ENCODE measurements around the gene UBE2R2. TPM values are rescaled to one million over a fixed set of nuclear protein-coding genes. Genes with fewer than 3 reads are reported as not detected.

UBE2R2 gene
- total and polyA plus RNA-seq, 9 donors, result 19.6 to 76.0 (median 43.3) TPM

- intact Hi-C loops (cut with DNase I), result no loop called here
- Histone ChIP-seq H3K9me3 (no peaks in the 10 kb centered on the region), H3K4me1 (ENCODE audit: insufficient read depth) (peaks cover 10% of the 10 kb centered on the region), H3K27me3 (no peaks in the 10 kb centered on the region), H3K36me3 (no peaks in the 10 kb centered on the region), H3K27ac (no peak overlapping the region), H3K4me3 (no peak overlapping the region)
- peak in 3 of 5 donors; percentile 29 to 49 (median 36) for DNase-seq
- TF ChIP-seq EP300 (IDR thresholded peaks at IDR 0.05) (no peak), POLR2A (IDR thresholded peaks at IDR 0.05) (no peak), CTCF (IDR thresholded peaks at IDR 0.05) (no peak)
- 52 to 54% (median 53%) methylated on average over 5 of the region's 5 CpGs for WGBS, 3 donors
These were observed 68.1 kb downstream of the UBE2R2 start for GRCh38 chr9:33884856-33885701.

- Histone ChIP-seq H3K36me3 (no peaks in the 10 kb centered on the region), H3K27ac (no peak overlapping the region), H3K9me3 (no peaks in the 10 kb centered on the region), H3K4me1 (ENCODE audit: insufficient read depth) (peaks cover 10% of the 10 kb centered on the region), H3K4me3 (no peak overlapping the region), H3K27me3 (no peaks in the 10 kb centered on the region)
- intact Hi-C loops (cut with DNase I), result no loop called here
- 54 to 59% (median 58%) methylated on average over 2 of the region's 2 CpGs for WGBS, 3 donors
- no peak for DNase-seq
- TF ChIP-seq POLR2A (IDR thresholded peaks at IDR 0.05) (no peak), EP300 (IDR thresholded peaks at IDR 0.05) (no peak), CTCF (IDR thresholded peaks at IDR 0.05) (no peak)
These were observed 69.0 kb downstream of the UBE2R2 start for GRCh38 chr9:33885948-33886347.

- no peak for DNase-seq
- H3K9me3 ChIP-seq, result no peaks in the 10 kb centered on the region
- H3K36me3 ChIP-seq, result no peaks in the 10 kb centered on the region
- H3K27ac ChIP-seq, result no peak overlapping the region
- no peaks in the 10 kb centered on the region for H3K4me1 ChIP-seq (ENCODE audit: insufficient read depth)
- intact Hi-C loops (cut with DNase I), result no loop called here
- TF ChIP-seq POLR2A (IDR thresholded peaks at IDR 0.05), result no peak
- no peak overlapping the region for H3K4me3 ChIP-seq
- no peaks in the 10 kb centered on the region for H3K27me3 ChIP-seq
These were observed 76.9 kb downstream of the UBE2R2 start for GRCh38 chr9:33893861-33894260.

GRCh38 chr9:33894316-33894715 lies 77.4 kb downstream of the UBE2R2 start:
- H3K27me3 ChIP-seq, result no peaks in the 10 kb centered on the region
- intact Hi-C loops (cut with DNase I), result no loop called here
- no peak overlapping the region for H3K4me3 ChIP-seq
- no peaks in the 10 kb centered on the region for H3K4me1 ChIP-seq (ENCODE audit: insufficient read depth)
- TF ChIP-seq EP300 (IDR thresholded peaks at IDR 0.05) (no peak), POLR2A (IDR thresholded peaks at IDR 0.05) (no peak), CTCF (IDR thresholded peaks at IDR 0.05) (no peak)
- DNase-seq, result no peak
- H3K36me3 ChIP-seq, result no peaks in the 10 kb centered on the region
- no peaks in the 10 kb centered on the region for H3K9me3 ChIP-seq
- H3K27ac ChIP-seq, result no peak overlapping the region

GRCh38 chr9:33903157-33903780 lies 86.3 kb downstream of the UBE2R2 start:
- DNase-seq, result no peak
- Histone ChIP-seq H3K36me3 (no peaks in the 10 kb centered on the region), H3K27ac (no peak overlapping the region), H3K4me1 (ENCODE audit: insufficient read depth) (peaks cover 5% of the 10 kb centered on the region), H3K27me3 (no peaks in the 10 kb centered on the region), H3K4me3 (no peak overlapping the region), H3K9me3 (no peaks in the 10 kb centered on the region)
- WGBS, 3 donors, result 74 to 78% (median 78%) methylated on average over 4 of the region's 4 CpGs
- intact Hi-C loops (cut with DNase I), result no loop called here
- TF ChIP-seq EP300 (IDR thresholded peaks at IDR 0.05), result no peak
- no peak for TF ChIP-seq POLR2A (IDR thresholded peaks at IDR 0.05)
- TF ChIP-seq CTCF (IDR thresholded peaks at IDR 0.05), result no peak
